Measurements from ENCODE around the gene PEPD. TPM values are rescaled to one million over a fixed set of nuclear protein-coding genes. Genes with fewer than 3 reads are reported as not detected.
A peak's percentile ranks its signal among the peaks of the same experiment; 100 is the strongest.

PEPD gene
- total RNA-seq, 1 experiment from 2014 or later: 30.2 TPM

DNA sequence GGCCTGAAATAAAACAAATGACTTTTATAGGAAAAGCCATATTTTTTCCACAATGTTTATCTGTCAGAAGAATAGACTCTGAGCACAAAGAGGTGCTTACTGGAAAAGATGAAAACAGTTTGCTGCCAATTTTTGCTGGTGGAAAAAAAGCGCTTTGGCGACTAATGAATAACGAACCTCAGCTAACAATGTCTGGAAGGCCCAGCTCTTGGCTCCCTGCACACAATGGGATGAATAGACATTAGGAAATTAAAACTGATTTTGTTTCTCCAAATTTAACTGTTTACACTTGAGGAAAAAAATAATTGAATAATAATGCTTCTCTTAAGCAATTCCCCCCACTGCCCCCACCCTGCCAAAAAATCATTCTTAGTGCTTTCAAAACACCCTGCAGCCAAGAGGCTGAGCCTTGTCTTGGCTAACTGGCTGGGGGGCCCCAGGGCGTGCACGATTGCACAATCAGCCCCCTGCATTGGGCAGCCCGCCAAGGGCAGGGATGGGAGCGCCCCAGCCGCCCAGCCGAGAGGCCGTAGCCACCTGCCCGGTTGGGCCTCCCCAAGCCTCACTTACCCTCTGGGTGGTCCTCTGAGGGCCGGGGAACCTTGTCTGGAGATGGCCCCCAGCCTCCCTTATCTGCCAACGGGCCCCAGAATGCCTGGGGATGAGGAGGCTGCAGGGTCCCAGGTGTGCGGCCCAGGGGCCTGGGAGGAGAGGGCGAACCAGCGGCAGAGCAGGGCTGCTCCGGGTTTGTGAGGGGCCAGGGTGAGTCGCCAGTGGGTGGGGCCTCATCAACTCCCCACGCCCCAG, 131.3 kb downstream of the PEPD start:
- no peak for DNase-seq (ENCODE audit: extremely low read depth, low read depth)

DNA sequence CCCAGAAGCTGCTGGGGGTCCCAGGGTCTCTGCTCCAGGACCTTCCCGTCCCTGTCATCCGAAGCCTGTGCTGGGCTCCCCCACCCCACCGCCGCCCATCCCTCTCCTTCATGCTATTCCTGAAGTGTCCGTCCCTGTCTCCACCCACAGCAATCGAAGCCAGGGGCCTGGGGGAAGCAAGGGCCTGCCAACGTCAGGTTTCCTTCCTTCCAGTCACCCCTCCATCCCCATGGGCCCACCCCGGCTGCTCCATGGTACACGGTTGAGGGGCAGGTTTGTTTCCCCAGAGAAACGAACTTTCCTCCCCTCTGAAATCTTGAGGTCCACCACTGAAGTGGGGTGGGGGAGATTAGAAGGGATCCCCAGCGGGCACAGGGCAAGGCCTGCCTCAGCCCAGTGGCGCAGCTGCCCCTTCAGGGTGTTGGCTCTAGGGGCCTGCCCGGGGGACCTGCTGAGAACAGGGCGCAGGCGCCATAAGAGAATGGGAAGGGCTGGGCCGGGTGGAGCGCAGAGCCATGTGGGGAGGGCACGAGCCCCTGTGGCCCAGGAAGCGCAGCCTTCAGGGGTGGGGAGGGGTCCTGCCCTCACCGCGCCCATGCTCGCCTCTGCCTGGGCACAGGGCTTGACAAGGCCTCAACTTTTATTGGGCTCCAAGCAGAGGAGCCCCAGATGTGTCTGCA, 132.0 kb downstream of the PEPD start:
- DNase-seq (ENCODE audit: extremely low read depth, low read depth): no peak

DNA sequence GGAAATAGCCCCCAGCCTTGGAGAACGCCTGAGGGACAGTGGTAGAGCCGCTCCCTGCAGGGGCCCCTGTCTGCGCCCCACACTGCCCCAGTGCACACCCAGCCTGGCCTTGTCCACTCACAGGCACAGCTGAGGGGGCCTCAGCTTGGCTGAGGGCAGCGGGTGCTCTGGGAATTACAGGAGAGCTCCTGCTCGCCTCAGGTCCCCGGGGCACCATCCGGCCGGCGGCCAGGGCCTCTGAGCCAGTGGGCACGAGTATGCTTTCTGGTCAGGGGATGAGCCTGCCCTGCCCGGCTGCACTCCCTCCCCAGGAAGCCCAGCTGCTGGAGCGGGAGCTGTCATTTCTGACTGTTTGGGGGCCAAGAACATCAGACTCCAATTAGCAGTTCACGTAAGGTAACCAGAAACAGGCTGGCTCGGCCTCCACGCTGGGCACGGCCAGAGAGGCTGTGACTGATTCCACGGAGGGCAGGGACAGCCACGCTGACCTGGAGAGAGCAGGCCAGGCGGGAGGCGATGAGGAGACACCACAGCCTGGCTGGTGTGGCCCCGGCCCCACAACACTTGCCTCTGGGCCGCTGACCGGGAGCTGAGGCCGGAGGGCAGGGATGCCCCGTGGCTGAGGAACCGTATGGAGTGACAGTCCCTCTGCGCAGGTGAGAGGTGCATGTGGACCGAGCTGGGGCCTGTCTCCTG, 132.7 kb downstream of the PEPD start:
- DNase-seq (ENCODE audit: extremely low read depth, low read depth): no peak

DNA sequence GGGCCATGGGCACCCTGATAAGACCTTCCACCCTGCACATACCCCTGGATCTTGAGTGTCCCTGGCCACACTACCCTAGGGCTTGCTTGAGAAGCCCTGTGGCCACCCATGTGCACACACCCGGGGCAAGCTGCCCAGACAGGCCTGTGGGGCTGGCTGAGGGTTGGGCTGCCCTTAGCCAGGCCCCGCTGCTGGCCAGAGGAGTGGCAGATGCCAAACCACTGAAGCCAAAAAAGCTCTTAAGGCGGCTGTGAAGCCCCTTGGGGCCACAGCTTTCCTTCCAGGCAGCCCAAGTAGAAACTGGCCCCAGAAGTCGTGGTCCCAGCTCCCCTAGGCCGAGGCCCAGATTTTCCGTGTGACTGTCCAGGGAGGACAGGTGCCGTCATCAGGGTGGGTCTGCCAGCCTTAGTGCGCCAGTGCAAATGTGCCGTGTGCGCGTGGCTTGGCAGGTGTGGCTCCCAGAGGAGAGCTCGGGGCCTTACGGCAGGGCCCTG, 133.3 kb downstream of the PEPD start:
- DNase-seq (ENCODE audit: extremely low read depth, low read depth): no peak

DNA sequence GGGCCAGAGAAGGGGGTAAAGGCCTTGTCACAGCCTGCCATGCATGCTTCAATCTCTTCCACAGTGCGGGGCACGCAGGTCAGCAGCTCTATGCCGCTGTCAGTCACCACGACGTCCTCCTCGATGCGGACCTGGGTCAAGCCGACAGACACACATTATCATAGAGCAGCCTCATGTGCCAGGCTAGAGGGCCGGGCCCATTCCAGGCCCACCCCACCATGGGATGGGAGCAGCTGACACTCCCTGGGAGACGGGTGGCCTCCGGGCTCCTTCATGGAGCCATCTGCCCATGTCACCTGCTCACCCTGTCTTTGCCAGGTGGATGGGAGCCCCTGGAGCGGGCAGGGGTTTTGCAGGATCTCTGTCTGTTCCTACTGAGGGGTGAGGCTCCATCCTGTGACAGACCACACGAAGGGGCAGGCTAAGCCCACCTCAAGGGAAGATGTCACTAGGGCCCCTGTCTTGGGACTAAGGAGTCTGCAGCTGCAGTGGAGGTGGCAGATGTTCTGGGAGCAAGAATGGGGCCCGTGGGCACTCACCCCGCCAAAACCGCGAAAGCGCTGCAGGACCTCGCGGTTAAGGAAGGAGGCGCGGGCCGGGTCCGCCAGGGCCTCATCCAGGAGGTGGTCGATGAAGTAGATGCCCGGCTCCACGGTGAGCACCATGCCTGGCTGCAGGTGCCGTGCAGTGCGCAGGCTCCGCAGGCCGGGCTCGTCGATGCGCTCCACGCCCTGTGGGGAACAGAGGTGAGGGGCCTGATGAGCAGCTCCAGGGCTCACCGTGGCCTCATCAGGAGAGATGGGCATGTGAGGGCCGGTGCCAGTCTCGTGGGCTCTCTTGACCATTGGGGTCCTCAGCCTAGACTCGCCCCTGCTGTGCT, 134.0 kb downstream of the PEPD start:
- DNase-seq (ENCODE audit: extremely low read depth, low read depth): no peak

DNA sequence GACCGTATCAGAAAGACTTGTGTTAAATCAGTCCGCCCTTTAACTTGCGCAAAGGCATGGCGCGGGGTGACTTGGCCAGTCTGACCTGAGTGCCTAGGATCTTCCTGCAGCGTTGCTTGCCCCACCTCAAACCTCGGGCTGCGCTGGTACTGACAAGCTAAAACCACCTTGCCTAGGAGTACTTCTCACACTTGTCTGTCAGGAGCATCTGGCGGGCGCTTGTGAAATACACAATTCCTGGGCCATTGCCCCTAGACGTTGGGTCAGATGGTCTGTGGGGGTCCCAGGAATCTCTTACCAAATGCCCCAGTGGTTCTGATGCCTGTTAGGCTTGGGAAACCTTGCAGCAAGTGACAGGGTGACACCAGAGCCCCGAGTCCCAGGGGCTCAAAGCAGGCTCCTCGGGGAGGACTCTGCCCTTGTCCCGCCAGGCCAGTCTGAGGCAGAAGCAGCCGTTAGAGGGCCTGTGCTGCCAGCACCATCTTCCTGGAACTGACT, 135.2 kb downstream of the PEPD start:
- DNase-seq (ENCODE audit: extremely low read depth, low read depth): no peak

DNA sequence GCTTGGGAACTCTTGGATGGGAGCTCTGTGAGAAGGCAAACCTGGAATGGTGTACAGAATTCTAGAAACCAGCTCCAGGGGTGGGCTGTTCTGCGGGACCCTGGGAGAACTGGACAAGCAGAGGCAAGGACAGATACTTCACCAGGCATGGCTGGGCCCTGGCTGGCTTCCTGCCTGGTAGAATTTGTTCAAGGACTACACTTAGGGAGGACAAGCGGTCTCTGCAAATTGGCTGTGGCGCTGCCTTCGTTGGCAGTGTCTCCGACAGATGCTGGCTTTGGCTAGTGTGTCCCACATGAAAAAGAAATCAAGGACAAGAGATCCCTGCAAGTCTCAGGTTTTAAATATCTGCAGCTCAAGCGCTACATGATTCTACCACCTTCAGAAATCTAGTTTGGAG, 135.6 kb downstream of the PEPD start:
- no peak for DNase-seq (ENCODE audit: extremely low read depth, low read depth)

DNA sequence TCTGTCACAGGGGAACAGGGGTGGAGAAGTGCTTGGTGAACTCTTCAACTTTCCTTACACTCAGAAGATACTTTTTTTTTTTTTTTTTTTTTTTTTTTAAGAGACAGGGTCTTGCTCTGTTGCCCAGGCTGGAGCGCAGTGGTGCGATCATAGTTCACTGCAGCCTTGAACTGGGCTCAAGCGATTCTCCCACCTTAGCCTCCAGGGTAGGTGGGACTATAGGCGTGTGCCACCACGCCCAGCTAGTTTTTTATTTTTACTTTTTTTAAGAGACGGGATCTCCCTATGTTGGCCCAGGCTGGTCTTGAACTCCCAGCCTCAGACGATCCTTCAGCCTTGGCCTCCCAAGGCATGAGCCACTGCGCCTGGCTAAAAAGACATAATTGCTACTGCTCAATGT, 136.6 kb downstream of the PEPD start:
- DNase-seq (ENCODE audit: extremely low read depth, low read depth): no peak

DNA sequence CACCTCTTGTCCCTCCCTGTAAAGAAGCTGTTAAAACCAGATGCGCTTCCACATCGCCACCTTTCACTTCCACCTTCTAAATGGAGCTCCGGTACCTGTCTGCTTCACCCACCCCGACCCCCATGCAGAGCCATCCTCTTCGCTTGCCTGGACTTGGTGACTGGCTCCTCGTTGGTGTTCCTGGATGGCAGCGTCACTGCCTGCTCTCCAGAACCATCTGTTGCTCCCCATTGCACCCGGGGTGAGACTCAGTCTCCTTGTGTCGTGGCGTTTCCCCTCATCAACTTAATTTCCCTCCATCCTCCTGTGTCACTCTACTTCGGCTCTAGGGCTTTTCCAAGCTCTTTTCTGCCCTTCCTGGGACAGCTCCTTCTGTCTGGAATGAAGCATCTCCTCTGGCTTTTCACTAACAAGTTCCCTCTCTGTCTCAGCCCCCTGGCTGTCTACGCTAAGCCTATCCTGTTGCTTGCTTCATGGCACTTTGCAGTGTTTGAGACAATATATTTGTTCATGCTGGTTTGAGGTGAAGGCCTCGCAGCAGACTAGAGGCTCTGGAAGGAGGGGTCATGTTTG, 137.8 kb downstream of the PEPD start:
- no peak for DNase-seq (ENCODE audit: extremely low read depth, low read depth)

DNA sequence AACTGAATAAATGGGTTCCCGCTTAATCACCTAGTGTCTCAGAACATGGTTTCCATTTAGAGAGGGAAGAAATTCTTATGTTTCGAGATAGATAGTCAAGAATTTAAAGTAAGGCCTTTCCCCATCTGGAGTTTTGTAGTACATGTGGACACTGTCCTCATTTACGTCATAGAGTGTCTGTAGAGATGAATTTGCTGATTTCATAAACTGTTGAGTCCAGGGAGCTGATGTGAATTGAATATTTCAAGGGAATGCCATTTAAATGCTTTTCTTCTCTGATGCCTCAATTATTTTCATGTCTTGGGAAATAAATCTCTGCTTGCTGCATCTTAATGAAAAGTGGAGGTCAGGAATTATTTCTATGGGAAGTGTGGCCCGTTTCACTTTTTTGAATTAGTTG, 138.6 kb downstream of the PEPD start:
- no peak for DNase-seq (ENCODE audit: extremely low read depth, low read depth)

DNA sequence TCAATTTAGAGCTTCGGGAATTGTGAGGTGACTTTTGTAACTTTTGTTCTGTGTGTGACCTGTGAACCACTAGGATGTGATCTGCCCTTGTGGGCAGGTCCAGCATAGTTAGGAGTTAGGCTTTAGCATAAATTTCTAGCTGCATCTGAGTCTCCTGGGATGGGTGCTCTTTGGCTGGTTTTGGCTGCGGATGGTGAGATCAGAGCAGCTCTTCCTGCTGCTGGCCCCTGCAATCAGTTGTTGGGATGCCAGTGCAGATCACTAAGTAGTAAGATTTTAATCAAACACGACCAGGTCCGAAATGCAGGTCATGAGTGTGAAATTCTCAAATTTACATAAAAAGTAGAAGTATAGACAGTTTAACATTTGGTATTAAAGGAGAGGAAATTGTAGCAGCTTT, 139.6 kb downstream of the PEPD start:
- no peak for DNase-seq (ENCODE audit: extremely low read depth, low read depth)

DNA sequence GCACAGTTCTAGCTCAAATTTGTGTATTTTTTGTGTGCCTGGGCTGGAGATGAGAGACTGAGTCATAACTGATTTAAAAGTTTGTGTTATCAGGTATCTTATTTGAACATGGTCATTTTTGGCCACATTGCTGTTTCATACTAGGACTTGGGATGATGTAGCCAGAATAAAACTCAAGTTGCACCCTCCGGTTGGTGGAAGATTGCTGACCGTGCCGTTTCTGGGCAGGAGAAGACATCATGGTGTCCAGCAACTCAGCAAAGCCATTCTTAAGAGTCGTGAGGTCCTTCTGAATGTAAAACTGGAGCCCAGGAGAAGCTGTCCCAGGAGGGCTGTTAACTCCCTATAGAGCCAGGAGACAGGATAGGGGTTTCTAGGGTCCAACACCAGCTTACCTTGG, 140.5 kb downstream of the PEPD start:
- no peak for DNase-seq (ENCODE audit: extremely low read depth, low read depth)

DNA sequence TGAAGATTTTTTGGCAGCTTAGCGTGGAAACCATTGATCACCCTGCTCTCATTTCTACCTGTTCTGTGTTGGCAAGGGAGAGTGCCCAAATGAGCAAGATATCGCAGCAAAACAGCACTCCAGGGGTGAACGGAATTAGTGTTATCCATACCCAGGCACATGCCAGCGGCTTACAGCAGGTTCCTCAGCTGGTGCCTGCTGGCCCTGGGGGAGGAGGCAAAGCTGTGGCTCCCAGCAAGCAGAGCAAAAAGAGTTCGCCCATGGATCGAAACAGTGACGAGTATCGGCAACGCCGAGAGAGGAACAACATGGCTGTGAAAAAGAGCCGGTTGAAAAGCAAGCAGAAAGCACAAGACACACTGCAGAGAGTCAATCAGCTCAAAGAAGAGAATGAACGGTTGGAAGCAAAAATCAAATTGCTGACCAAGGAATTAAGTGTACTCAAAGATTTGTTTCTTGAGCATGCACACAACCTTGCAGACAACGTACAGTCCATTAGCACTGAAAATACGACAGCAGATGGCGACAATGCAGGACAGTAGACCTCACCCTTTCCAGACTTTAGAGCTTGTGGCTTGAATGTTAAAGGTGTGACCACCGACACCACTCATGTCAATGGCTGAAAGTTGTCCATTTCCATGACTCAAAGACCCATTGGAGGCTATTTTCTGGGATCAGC, 142.3 kb downstream of the PEPD start:
- DNase-seq (ENCODE audit: extremely low read depth, low read depth): no peak

DNA sequence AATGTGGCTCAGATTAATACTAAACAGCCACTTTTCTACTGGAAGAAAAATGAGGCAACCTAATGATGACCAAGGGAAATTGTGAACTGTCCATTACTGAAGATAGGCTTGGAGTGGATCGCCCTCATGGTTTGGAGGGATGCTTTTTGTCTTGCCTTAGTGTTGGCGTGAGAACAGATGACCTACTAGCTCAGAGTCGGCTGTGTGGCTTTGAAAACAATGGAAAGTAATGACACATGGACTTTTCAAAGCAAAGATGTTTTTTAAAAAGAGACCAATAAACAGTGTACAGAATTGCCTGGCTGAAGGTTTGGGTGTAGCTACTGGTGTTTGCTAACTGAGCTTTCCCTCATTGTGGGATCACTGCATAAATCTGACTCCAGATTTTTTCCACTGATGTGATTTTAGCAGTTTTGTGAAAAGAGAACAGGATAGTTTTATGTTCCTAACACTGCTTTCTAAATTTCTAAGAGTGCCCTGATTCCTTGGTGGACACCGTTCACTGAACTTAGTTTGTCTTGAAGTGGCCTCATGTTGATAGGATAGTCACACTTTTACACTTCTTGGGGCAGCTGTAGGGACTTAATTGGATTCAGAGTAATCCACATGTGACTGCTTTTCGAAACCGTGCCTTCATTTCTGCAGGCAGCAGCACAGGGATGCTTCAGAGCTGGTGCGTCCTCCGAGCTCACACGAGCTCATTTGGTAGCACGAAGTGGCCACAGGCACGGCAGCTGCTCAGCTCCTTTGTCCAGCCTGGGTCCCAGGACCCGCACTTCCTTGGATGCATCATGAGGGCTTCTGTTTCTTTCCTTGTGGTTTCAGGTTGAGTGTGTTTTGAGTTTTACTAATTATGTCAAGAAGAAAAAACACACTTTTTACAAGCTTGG, 143.8 kb downstream of the PEPD start:
- no peak for DNase-seq (ENCODE audit: extremely low read depth, low read depth)

DNA sequence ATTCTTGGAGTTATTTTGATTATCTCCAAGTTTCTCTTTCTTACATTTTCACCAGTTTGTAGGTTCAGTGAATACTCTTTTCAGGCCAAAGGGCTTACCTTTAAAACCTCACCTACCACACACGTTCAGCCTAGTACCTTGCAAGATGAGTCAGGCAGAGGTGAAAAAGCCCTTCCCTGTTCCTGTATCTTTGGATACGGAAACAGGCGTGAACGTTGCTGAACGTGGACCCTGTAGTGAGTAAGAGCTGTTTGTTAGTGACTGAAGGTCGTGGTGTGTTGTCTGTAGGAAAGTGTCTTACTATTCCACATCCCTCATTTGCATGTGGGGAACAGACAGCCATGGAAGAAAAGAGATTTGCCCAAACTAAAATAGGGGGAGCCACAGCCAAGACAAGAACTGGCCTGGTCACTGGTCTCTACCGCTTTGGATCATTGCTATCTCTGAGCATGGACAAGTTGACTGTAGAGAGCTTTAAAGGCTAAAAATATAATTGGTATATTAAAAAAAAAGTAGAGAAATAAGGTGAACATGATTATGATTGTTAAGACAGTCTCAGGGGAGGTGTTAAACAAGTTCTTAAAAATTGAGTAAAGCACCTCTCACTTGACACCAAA, 144.5 kb downstream of the PEPD start:
- no peak for DNase-seq (ENCODE audit: extremely low read depth, low read depth)

DNA sequence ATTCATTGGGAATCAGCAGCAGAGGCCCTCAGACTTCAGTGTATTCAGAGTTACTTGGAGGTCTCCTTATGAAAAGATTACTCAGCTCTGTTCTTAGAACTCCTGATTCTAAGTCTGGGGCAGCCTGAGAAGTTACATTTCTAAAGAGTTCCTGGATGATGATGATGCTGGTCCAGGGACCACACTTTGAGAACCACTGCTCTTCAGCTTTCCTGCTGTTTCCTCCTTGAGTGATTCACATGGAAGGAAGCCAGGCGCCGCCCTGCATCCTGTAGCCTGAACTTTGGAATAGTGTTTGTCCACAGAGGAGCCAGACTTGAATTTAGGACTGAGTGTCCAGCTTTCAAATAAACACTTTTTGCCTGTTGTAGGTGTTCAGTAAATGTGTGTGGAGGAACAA, 145.2 kb downstream of the PEPD start:
- DNase-seq (ENCODE audit: extremely low read depth, low read depth): peak; percentile 27

DNA sequence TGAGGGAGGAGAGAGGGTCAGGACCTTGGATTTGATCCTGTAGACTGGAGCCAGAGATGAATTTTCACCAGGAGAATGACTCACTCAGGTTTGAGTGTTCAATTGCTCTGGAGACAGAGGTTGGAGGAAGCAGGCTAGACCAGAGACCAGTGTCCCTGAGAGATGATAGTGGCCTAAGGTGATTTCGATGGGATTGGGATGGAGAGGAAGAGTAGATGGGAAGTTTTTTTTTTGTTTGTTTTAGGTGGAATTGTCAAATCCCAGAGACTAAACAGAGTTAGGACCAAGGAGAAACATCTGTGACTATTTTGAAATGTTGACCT, 145.8 kb downstream of the PEPD start:
- no peak for DNase-seq (ENCODE audit: extremely low read depth, low read depth)

DNA sequence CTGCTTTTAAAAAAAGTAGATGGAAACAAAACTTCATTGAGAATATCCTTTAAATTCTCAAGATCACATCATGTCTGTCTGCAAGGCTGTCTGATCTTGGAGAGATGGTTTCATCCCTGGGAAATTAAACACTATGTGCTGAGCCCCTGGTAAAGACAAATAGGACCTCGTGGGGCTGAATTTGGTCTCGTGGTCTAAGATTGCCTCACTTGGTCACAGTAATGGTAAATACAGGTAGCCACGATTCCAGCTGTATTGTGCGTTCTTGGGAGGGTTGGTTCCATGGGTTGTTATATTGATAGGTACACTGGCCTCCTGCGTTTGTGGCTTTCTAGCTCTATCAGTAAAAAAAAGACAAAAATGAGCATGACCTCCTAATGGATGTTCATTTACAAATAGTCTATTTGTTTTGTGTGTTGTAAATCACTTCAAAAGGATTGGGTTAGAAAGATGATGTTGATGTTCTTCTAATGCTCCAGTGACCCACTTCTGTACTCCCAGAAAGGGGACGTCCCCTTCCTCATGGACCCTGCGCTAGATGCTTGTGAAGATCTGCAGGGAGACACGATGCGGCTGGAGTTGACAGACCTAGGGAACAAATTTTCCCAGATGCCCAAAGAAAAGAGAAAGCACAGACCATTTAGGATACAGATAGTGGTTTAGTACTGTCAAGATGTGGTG, 146.3 kb downstream of the PEPD start:
- DNase-seq (ENCODE audit: extremely low read depth, low read depth): no peak
